ENCODE data around the gene GCDH. TPM values are rescaled to one million over a fixed set of nuclear protein-coding genes. Genes with fewer than 3 reads are reported as not detected.

The GCDH gene
- total RNA-seq, 1 experiment from 2014 or later = 15.6 TPM

- Histone ChIP-seq H3K4me3 (ENCODE audit: low read depth in 2 of 2, low read length in 2 of 2) (peak within 1 kb of the TSS; percentile 67 to 81), H3K36me3 (ENCODE audit: control insufficient read depth, insufficient read depth, low read length) (no peaks in the 10 kb centered on the region), H3K4me1 (ENCODE audit: control insufficient read depth, insufficient read depth, low read length) (no peaks in the 10 kb centered on the region), H3K27ac (ENCODE audit: low read length) (peak within 1 kb of the TSS; percentile 67), H3K27me3 (ENCODE audit: control insufficient read depth, insufficient read depth, low read length) (no peaks in the 10 kb centered on the region), H3K9me3 (ENCODE audit: control insufficient read depth, insufficient read depth, low read depth, low read length) (no peaks in the 10 kb centered on the region; the same call in 1 of the 2 replicates)
- CTCF ChIA-PET = interaction anchor here (0.6 kb wide), 1 partner anchor 8 kb away, joined by 9 read pairs; no protein-coding TSS in a partner anchor
- TF ChIP-seq SIN3A (IDR thresholded peaks at IDR 0.05; ENCODE audit: borderline replicate concordance, insufficient read depth, low read depth, low read length) = peak; percentile 77; the same call in 1 of the 2 replicates
- 0 out of 2 replicates have a peak, but pooled peaks have one; percentile 40 for TF ChIP-seq TCF7L2 (IDR thresholded peaks at IDR 0.05; ENCODE audit: low read depth, low read length)
- no peak for TF ChIP-seq REST (IDR thresholded peaks at IDR 0.05; ENCODE audit: insufficient read depth in 1 of 2, low read depth in 2 of 2, low read length in 1 of 2)
- TF ChIP-seq POLR2AphosphoS5 (IDR thresholded peaks at IDR 0.05; ENCODE audit: low read depth, low read length) = peak; percentile 59
- no peak for TF ChIP-seq CTCF (IDR thresholded peaks at IDR 0.05)
- in situ Hi-C loops (cut with HindIII; ENCODE audit: low pct_unique_long_range_greater_than_20kb, low sequenced_read_pairs) (no loop called here), intact Hi-C loops (cut with micrococcal nuclease; ENCODE audit: unreplicated experiment) (no loop called here)
- ATAC-seq = peak; percentile 94
- BruUV-seq (replicated peaks) = no TSS peak
- POLR2A ChIA-PET = interaction anchor here (0.7 kb wide), 2 partner anchors 52 to 75 kb away, joined by 3 to 8 read pairs; partner anchors contain the start of gene FARSA
- DNase-seq (ENCODE audit: low read depth, low spot score) = peak; percentile 66
These were observed 9.7 kb upstream of the GCDH start, which contains the start of gene DNASE2 for GRCh38 chr19:12881172-12881808. Gene DNASE2, minus strand, starts transcription at chr19:12881449. Its CDS starts 74 bp downstream, at chr19:12881375.

GRCh38 chr19:12882589-12882988, 8.4 kb upstream of the GCDH start:
- DNase-seq (ENCODE audit: low read depth, low spot score) = no peak
- Histone ChIP-seq H3K4me1 (ENCODE audit: control insufficient read depth, insufficient read depth, low read length) (no peaks in the 10 kb centered on the region), H3K27ac (ENCODE audit: low read length) (no peak overlapping the region), H3K4me3 (ENCODE audit: low read depth in 2 of 2, low read length in 2 of 2) (no peak overlapping the region), H3K9me3 (ENCODE audit: control insufficient read depth, insufficient read depth, low read depth, low read length) (no peaks in the 10 kb centered on the region; the same call in 1 of the 2 replicates), H3K36me3 (ENCODE audit: control insufficient read depth, insufficient read depth, low read length) (no peaks in the 10 kb centered on the region), H3K27me3 (ENCODE audit: control insufficient read depth, insufficient read depth, low read length) (no peaks in the 10 kb centered on the region)
- ATAC-seq = no peak
- intact Hi-C loops (cut with micrococcal nuclease; ENCODE audit: unreplicated experiment) (no loop called here), in situ Hi-C loops (cut with HindIII; ENCODE audit: low pct_unique_long_range_greater_than_20kb, low sequenced_read_pairs) (no loop called here)
- BruUV-seq (replicated peaks) = no TSS peak
- ChIA-PET POLR2A (no interaction called here), CTCF (interaction anchor here (0.6 kb wide), 1 partner anchor 37 kb away, joined by 3 read pairs; the partner anchor contains the start of gene SYCE2)
- no peak for TF ChIP-seq POLR2AphosphoS5 (IDR thresholded peaks at IDR 0.05; ENCODE audit: low read depth, low read length)

- no peak overlapping the region for H3K27ac ChIP-seq (ENCODE audit: low read length)
- DNase-seq (ENCODE audit: low read depth, low spot score) (no peak), ATAC-seq (no peak)
- no peaks in the 10 kb centered on the region; the same call in 1 of the 2 replicates for H3K9me3 ChIP-seq (ENCODE audit: control insufficient read depth, insufficient read depth, low read depth, low read length)
- intact Hi-C loops (cut with micrococcal nuclease; ENCODE audit: unreplicated experiment) = no loop called here
- H3K36me3 ChIP-seq (ENCODE audit: control insufficient read depth, insufficient read depth, low read length) = no peaks in the 10 kb centered on the region
- ChIA-PET CTCF (no interaction called here), POLR2A (no interaction called here)
- H3K27me3 ChIP-seq (ENCODE audit: control insufficient read depth, insufficient read depth, low read length) = no peaks in the 10 kb centered on the region
- in situ Hi-C loops (cut with HindIII; ENCODE audit: low pct_unique_long_range_greater_than_20kb, low sequenced_read_pairs) = no loop called here
- TF ChIP-seq SIN3A (IDR thresholded peaks at IDR 0.05; ENCODE audit: borderline replicate concordance, insufficient read depth, low read depth, low read length) (no peak), REST (IDR thresholded peaks at IDR 0.05; ENCODE audit: insufficient read depth in 1 of 2, low read depth in 2 of 2, low read length in 1 of 2) (no peak), POLR2AphosphoS5 (IDR thresholded peaks at IDR 0.05; ENCODE audit: low read depth, low read length) (no peak), TCF7L2 (IDR thresholded peaks at IDR 0.05; ENCODE audit: low read depth, low read length) (no peak), CTCF (IDR thresholded peaks at IDR 0.05) (no peak)
- no TSS peak for BruUV-seq (replicated peaks)
- no peak overlapping the region for H3K4me3 ChIP-seq (ENCODE audit: low read depth in 2 of 2, low read length in 2 of 2)
- H3K4me1 ChIP-seq (ENCODE audit: control insufficient read depth, insufficient read depth, low read length) = no peaks in the 10 kb centered on the region
These were observed 6.8 kb upstream of the GCDH start for GRCh38 chr19:12884202-12884601.

Data from Panc1 (cell line).